ENCODE results near the gene GLB1L. TPM values are rescaled to one million over a fixed set of nuclear protein-coding genes. Genes with fewer than 3 reads are reported as not detected.

GLB1L gene
- total RNA-seq, 1 experiment from 2014 or later, result 6.1 TPM

DNA sequence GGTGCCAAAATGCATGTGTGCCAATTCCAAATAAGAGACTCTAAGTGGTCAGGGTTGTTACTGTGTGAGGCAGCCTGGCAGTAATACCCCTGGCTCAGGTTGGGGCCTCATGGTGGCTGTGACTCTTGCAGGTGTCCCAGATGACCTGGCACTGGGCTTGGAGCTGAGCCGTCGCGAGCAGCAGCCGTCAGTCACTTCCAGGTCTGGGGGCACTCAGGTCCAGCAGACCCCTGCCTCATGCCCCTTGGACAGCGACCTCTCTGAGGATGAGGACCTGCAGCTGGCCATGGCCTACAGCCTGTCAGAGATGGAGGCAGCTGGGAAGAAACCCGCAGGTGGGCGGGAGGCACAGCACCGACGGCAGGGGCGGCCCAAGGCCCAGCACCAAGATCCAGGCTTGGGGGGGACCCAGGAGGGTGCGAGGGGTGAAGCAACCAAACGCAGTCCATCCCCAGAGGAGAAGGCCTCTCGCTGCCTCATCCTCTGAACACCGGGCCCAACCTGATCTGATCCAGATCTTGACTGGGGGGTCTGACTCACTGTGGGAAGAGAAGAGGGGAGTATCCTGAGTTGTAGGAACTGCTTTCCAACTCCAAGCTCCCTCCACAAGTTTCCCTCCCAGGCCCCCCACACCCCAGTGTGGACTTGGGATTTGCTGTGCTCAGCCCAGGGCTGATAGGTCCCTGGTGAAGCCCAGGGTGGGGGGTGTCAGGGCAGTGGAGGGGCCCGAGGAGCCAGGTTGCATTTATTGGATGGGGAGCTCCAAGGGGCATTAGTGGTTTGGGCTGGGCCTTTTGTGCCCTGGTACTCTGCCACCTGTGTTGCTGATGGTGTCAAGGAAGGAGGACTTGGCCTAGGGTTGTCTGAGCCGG is 39.5 kb upstream of the GLB1L start:
- Mint-ChIP-seq H3K27me3 (ENCODE audit: low read depth) (no peaks in the 10 kb centered on the region), H3K9me3 (no peaks in the 10 kb centered on the region), H3K36me3 (peaks cover 8% of the 10 kb centered on the region; the same call in 1 of the 2 replicates), H3K27ac (no peak overlapping the region), H3K4me1 (peaks cover 12% of the 10 kb centered on the region), H3K4me3 (no peak overlapping the region)
- no peak for TF ChIP-seq OVOL2 (CRISPR knock-in tag; IDR thresholded peaks at IDR 0.05; ENCODE audit: borderline replicate concordance)
- TF ChIP-seq, protein P1, sequence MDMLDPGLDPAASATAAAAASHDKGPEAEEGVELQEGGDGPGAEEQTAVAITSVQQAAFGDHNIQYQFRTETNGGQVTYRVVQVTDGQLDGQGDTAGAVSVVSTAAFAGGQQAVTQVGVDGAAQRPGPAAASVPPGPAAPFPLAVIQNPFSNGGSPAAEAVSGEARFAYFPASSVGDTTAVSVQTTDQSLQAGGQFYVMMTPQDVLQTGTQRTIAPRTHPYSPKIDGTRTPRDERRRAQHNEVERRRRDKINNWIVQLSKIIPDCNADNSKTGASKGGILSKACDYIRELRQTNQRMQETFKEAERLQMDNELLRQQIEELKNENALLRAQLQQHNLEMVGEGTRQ (CRISPR knock-in tag; IDR thresholded peaks at IDR 0.05), result no peak
- TF ChIP-seq, protein P2, sequence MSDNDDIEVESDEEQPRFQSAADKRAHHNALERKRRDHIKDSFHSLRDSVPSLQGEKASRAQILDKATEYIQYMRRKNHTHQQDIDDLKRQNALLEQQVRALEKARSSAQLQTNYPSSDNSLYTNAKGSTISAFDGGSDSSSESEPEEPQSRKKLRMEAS (CRISPR knock-in tag; IDR thresholded peaks at IDR 0.05), result no peak
- no peak for TF ChIP-seq ETV6 (CRISPR knock-in tag; IDR thresholded peaks at IDR 0.05)
- TF ChIP-seq, protein P3, sequence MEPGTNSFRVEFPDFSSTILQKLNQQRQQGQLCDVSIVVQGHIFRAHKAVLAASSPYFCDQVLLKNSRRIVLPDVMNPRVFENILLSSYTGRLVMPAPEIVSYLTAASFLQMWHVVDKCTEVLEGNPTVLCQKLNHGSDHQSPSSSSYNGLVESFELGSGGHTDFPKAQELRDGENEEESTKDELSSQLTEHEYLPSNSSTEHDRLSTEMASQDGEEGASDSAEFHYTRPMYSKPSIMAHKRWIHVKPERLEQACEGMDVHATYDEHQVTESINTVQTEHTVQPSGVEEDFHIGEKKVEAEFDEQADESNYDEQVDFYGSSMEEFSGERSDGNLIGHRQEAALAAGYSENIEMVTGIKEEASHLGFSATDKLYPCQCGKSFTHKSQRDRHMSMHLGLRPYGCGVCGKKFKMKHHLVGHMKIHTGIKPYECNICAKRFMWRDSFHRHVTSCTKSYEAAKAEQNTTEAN (CRISPR knock-in tag; IDR thresholded peaks at IDR 0.05), result no peak
- TF ChIP-seq ZNF138 (CRISPR knock-in tag; conservative IDR thresholded peaks at IDR 0.05), result no peak
- TF ChIP-seq, protein P4, sequence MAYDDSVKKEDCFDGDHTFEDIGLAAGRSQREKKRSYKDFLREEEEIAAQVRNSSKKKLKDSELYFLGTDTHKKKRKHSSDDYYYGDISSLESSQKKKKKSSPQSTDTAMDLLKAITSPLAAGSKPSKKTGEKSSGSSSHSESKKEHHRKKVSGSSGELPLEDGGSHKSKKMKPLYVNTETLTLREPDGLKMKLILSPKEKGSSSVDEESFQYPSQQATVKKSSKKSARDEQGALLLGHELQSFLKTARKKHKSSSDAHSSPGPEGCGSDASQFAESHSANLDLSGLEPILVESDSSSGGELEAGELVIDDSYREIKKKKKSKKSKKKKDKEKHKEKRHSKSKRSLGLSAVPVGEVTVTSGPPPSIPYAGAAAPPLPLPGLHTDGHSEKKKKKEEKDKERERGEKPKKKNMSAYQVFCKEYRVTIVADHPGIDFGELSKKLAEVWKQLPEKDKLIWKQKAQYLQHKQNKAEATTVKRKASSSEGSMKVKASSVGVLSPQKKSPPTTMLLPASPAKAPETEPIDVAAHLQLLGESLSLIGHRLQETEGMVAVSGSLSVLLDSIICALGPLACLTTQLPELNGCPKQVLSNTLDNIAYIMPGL (CRISPR knock-in tag; IDR thresholded peaks at IDR 0.05), result no peak
- TF ChIP-seq SMAD3 (CRISPR knock-in tag; IDR thresholded peaks at IDR 0.05; ENCODE audit: borderline replicate concordance), result no peak
- TF ChIP-seq IRF2 (CRISPR knock-in tag; IDR thresholded peaks at IDR 0.05; ENCODE audit: borderline replicate concordance, low read depth), result no peak
- TF ChIP-seq, protein P5, sequence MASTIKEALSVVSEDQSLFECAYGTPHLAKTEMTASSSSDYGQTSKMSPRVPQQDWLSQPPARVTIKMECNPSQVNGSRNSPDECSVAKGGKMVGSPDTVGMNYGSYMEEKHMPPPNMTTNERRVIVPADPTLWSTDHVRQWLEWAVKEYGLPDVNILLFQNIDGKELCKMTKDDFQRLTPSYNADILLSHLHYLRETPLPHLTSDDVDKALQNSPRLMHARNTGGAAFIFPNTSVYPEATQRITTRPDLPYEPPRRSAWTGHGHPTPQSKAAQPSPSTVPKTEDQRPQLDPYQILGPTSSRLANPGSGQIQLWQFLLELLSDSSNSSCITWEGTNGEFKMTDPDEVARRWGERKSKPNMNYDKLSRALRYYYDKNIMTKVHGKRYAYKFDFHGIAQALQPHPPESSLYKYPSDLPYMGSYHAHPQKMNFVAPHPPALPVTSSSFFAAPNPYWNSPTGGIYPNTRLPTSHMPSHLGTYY (CRISPR knock-in tag; IDR thresholded peaks at IDR 0.05), result no peak
- TF ChIP-seq NR2C2 (CRISPR knock-in tag; IDR thresholded peaks at IDR 0.05), result no peak
- TF ChIP-seq TEAD4 (CRISPR knock-in tag; IDR thresholded peaks at IDR 0.05), result no peak
- no peak for TF ChIP-seq NFYB (CRISPR knock-in tag; conservative IDR thresholded peaks at IDR 0.05; ENCODE audit: low read depth)
- TF ChIP-seq, protein P6, sequence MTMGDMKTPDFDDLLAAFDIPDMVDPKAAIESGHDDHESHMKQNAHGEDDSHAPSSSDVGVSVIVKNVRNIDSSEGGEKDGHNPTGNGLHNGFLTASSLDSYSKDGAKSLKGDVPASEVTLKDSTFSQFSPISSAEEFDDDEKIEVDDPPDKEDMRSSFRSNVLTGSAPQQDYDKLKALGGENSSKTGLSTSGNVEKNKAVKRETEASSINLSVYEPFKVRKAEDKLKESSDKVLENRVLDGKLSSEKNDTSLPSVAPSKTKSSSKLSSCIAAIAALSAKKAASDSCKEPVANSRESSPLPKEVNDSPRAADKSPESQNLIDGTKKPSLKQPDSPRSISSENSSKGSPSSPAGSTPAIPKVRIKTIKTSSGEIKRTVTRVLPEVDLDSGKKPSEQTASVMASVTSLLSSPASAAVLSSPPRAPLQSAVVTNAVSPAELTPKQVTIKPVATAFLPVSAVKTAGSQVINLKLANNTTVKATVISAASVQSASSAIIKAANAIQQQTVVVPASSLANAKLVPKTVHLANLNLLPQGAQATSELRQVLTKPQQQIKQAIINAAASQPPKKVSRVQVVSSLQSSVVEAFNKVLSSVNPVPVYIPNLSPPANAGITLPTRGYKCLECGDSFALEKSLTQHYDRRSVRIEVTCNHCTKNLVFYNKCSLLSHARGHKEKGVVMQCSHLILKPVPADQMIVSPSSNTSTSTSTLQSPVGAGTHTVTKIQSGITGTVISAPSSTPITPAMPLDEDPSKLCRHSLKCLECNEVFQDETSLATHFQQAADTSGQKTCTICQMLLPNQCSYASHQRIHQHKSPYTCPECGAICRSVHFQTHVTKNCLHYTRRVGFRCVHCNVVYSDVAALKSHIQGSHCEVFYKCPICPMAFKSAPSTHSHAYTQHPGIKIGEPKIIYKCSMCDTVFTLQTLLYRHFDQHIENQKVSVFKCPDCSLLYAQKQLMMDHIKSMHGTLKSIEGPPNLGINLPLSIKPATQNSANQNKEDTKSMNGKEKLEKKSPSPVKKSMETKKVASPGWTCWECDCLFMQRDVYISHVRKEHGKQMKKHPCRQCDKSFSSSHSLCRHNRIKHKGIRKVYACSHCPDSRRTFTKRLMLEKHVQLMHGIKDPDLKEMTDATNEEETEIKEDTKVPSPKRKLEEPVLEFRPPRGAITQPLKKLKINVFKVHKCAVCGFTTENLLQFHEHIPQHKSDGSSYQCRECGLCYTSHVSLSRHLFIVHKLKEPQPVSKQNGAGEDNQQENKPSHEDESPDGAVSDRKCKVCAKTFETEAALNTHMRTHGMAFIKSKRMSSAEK (CRISPR knock-in tag; IDR thresholded peaks at IDR 0.05; ENCODE audit: borderline replicate concordance), result no peak
- TF ChIP-seq, protein P7, sequence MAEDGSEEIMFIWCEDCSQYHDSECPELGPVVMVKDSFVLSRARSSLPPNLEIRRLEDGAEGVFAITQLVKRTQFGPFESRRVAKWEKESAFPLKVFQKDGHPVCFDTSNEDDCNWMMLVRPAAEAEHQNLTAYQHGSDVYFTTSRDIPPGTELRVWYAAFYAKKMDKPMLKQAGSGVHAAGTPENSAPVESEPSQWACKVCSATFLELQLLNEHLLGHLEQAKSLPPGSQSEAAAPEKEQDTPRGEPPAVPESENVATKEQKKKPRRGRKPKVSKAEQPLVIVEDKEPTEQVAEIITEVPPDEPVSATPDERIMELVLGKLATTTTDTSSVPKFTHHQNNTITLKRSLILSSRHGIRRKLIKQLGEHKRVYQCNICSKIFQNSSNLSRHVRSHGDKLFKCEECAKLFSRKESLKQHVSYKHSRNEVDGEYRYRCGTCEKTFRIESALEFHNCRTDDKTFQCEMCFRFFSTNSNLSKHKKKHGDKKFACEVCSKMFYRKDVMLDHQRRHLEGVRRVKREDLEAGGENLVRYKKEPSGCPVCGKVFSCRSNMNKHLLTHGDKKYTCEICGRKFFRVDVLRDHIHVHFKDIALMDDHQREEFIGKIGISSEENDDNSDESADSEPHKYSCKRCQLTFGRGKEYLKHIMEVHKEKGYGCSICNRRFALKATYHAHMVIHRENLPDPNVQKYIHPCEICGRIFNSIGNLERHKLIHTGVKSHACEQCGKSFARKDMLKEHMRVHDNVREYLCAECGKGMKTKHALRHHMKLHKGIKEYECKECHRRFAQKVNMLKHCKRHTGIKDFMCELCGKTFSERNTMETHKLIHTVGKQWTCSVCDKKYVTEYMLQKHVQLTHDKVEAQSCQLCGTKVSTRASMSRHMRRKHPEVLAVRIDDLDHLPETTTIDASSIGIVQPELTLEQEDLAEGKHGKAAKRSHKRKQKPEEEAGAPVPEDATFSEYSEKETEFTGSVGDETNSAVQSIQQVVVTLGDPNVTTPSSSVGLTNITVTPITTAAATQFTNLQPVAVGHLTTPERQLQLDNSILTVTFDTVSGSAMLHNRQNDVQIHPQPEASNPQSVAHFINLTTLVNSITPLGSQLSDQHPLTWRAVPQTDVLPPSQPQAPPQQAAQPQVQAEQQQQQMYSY (CRISPR knock-in tag; IDR thresholded peaks at IDR 0.05), result no peak
- TF ChIP-seq KAT7 (CRISPR knock-in tag; IDR thresholded peaks at IDR 0.05; ENCODE audit: borderline replicate concordance), result no peak
- TF ChIP-seq, protein P8, sequence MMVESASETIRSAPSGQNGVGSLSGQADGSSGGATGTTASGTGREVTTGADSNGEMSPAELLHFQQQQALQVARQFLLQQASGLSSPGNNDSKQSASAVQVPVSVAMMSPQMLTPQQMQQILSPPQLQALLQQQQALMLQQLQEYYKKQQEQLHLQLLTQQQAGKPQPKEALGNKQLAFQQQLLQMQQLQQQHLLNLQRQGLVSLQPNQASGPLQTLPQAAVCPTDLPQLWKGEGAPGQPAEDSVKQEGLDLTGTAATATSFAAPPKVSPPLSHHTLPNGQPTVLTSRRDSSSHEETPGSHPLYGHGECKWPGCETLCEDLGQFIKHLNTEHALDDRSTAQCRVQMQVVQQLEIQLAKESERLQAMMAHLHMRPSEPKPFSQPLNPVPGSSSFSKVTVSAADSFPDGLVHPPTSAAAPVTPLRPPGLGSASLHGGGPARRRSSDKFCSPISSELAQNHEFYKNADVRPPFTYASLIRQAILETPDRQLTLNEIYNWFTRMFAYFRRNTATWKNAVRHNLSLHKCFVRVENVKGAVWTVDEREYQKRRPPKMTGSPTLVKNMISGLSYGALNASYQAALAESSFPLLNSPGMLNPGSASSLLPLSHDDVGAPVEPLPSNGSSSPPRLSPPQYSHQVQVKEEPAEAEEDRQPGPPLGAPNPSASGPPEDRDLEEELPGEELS (CRISPR knock-in tag; IDR thresholded peaks at IDR 0.05), result no peak
- no peak for TF ChIP-seq ZNF396 (CRISPR knock-in tag; IDR thresholded peaks at IDR 0.05; ENCODE audit: borderline replicate concordance)
- no peak for TF ChIP-seq NFATC4 (CRISPR knock-in tag; IDR thresholded peaks at IDR 0.05)
- ATAC-seq (no peak), DNase-seq (ENCODE audit: low spot score) (no peak)
- CTCF ChIA-PET, result interaction anchor here (1.6 to 3.4 kb wide), 2 partner anchors 10 to 16 kb away, joined by 6 to 62 read pairs; no protein-coding TSS in a partner anchor
- POLR2A ChIA-PET, result no interaction called here

All from WTC11 (cell line).